NCI-H510A (cell line): ENCODE data around the gene EEF2K.
"Not testable (repeated sequence)": the region's sequence is repeated elsewhere in the genome, so short reads cannot be mapped to it uniquely, and the experiment has no call there.

Experiments
- DNase-seq: peaks from one replicate; lab custom pipeline; 2025; lab: John Stamatoyannopoulos, UW

The EEF2K gene

DNA sequence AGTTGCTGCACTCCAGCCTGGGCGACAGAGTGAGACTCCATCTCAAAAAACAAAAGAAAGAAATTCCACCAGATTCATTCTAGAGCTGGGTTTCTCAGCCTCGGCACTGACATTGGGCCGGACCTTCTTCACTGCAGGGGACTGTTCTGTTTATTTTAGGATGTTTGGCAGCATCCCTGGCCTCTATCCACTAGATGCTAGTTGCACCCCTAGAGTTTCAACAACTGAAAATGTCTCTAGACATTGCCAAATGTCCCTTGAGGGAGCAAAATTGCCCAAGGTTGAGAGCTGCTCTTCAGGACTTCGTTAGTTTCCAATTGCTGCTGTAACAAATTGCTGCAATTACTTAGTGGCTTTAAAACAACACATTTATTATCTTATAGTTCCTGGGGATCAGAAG lies 7.2 kb downstream of the EEF2K start:
- no peak for DNase-seq

- no peak for DNase-seq
Observed at GRCh38 chr16:22213801-22214200, 7.7 kb downstream of the EEF2K start.

GRCh38 chr16:22214402-22214801 lies 8.3 kb downstream of the EEF2K start:
- no peak for DNase-seq

- DNase-seq = no peak
Observed at GRCh38 chr16:22214889-22215288, 8.8 kb downstream of the EEF2K start.

DNA sequence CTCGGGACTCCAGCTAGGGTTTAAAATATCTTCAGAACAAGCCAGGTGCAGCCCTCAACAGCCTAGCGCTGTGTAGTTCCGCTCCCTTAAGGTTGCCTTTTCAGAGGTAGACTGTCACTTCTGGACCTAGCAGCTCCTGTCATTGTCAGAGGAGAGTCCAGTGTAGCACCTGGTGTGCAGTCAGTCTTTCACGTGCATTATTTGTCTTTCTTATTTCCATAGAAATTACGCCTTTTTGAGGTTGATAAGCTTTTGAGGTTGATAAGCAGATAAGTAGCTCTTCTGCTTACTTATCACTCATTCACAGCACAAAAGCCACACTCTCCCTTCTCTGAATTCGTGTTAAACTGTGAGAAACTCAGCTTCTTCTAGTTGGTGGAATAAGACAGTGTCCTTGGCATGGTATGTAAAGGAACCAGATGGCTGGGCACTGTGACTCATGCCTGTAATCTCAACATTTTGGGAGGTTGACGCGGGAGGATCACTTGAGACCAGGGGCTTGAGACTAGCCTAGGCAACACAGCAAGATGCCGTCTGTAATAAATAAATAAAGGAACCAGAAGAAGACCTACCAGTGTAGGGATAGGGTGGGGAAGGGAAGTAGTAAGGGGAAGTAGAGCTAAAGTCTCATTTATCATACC lies 10.2 kb downstream of the EEF2K start:
- DNase-seq = no peak

DNA sequence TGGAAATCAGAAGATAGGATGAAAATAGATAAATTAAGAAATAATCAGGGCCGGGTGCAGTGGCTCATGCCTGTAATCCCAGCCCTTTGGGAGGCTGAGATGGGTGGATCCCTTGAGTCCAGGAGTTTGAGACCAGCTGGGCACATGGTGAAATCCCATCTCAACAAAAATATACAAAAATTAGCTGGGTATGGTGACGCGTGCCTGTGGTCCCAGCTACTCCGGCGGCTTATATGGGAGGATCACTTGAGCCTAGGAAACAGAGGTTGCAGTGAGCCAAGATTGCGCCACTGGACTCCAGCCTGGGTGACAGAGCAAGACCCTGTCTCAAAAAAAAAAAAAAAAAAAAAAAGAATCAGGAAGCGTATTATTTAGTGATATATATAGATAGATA lies 10.8 kb downstream of the EEF2K start:
- not testable (repeated sequence) for DNase-seq

- DNase-seq = no peak
Observed at GRCh38 chr16:22217890-22218730, 12.0 kb downstream of the EEF2K start.

GRCh38 chr16:22219389-22220068 lies 13.5 kb downstream of the EEF2K start:
- no peak for DNase-seq

DNA sequence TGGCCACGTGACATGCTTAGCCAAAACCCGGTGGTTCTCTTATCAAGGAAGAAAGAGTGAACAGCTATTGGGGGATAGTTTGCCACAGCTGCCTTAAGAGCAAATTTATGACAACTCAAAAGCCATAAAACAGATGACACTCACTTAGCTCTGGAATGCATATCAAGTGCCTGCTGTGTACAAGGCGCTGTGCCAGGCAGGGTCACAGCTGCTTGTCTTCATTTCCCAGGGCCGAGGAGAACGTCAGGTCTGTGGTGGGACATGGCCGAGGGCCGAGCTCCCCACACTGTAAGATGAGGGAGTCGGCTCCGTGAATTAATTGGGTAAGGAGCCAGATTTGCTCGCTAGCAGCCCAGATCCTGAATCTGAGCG lies 14.0 kb downstream of the EEF2K start:
- no peak for DNase-seq

GRCh38 chr16:22220714-22221113 lies 14.6 kb downstream of the EEF2K start:
- DNase-seq = no peak

GRCh38 chr16:22222006-22222405 lies 15.9 kb downstream of the EEF2K start:
- DNase-seq = no peak

- DNase-seq = no peak
Observed at GRCh38 chr16:22222998-22223397, 16.9 kb downstream of the EEF2K start.

GRCh38 chr16:22225060-22225459 lies 19.0 kb downstream of the EEF2K start:
- no peak for DNase-seq

GRCh38 chr16:22229889-22230288 lies 23.8 kb downstream of the EEF2K start:
- no peak for DNase-seq

- DNase-seq = no peak
Observed at GRCh38 chr16:22232277-22233036, 26.4 kb downstream of the EEF2K start.

GRCh38 chr16:22233037-22233372 lies 26.9 kb downstream of the EEF2K start:
- no peak for DNase-seq

DNA sequence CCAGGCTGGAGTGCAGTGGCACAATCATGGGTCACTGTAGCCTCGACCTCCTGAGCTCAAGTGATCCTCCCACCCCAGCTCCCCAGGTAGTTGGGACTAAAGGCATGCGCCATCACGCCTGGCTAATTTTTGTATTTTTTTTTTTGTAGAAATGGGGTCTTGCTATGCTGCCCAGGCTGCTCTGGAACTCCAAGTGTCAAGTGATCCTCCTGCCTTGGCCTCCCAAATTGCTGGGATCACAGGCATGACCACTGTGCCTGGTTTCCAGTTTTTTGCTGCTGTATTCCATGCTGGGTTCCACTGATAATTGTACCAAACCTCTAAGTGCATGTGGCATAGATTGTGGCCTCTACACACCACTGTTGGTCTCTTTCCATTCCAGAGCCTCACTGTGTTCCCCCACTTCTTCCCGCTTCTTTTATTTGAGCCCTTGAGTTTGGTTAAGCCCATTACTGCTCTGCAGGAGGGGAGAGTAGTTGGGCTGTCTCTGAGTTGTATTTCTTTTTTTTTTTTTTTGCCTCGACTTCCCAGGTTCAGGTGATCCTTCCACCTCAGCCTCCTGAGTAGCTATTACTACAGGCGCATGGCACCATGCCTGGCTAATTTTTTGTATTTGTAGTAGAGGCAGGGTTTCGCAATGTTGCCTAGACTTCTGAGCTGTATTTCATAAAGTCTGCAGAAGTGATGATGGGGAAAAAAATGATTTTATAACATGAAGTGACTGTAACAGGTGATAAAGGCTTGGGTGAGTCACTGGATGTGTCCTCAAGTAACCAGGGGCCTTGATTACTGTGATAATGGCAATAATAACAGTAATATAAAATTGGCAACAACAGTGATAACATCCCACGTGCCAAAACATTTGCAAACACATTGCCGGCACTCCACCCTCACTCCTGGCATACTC lies 30.0 kb downstream of the EEF2K start:
- DNase-seq = no peak

- no peak for DNase-seq
Observed at GRCh38 chr16:22239131-22239805, 33.2 kb downstream of the EEF2K start.

GRCh38 chr16:22240023-22240710 lies 34.1 kb downstream of the EEF2K start:
- DNase-seq = no peak

DNA sequence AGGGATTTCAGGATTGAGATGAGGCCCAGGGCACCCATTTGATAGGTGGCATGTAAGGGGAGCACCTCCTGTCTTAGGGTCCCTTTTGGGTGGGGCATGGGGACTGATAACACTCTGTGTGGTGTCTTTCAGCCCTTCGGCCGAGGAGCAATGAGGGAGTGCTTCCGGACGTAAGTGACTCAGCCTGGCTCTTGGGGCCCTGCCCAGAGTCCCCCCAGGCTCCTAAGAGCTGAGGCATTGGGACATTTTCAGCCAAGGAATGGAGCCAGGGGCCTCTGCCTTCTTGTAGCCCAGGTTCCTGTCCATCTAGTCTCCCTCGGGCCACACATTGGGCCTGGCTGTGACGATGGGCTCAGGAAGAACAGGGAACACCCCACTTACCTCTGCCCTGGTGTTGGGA lies 44.4 kb downstream of the EEF2K start:
- DNase-seq = no peak
